C4-2B (cell line): ENCODE data around the gene EIF4EBP3.

Experiments
- ZFX ChIP-seq: fragments of 450-650 bp; IDR thresholded peaks from 2 replicates; pipeline ENCODE4 v1.6.1; 2017
- TF ChIP-seq, protein P1 (sequence below): fragments of 450-650 bp; conservative IDR thresholded peaks from 2 replicates; pipeline ENCODE4 v1.5.1; 2017; ENCODE audit warnings: mild to moderate bottlenecking

DNA sequence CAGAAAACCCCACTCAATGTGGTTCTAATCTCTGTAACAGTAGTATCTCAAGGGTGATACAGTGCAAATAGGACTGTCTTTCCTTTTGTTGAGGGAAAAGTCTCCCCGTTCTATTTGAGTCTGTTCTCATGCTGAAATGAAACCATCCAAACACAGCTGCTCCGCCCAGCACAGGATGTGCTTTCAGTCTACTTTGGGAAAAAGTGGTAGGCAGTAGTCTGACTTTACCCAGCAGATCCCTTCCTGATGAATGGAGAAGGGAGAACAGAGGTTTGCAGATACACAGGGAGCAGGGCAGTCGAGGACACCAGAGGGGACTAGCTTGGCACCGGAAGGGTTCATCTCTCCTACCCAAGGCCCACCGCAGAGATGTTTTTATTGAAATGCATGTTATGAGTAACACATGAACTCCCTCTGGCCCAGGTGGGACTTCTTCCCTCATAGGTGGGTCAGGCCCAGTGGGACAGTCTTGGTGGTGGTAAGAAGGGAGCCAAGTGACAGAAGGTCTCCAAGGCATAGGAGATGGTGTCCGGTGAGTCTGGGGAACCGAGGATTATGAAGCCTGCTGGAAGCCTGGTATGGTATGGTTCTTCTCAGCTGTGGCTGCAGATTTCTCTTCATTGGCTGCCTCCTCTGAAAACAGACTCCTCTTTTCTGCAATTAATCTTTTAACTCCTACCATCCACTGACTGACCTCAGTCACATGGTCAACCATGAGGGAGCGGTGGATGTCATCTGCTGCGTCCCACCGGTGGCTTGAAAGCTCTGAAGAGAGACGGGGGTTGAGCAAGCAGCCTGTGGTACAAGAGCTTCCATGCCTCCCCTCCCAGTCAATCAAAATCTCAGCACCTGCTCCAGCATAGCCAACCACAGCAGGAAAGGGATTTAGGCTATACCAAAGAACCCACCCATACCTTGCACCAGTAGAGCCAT is 3.0 kb downstream of the EIF4EBP3 start:
- TF ChIP-seq, protein P1, sequence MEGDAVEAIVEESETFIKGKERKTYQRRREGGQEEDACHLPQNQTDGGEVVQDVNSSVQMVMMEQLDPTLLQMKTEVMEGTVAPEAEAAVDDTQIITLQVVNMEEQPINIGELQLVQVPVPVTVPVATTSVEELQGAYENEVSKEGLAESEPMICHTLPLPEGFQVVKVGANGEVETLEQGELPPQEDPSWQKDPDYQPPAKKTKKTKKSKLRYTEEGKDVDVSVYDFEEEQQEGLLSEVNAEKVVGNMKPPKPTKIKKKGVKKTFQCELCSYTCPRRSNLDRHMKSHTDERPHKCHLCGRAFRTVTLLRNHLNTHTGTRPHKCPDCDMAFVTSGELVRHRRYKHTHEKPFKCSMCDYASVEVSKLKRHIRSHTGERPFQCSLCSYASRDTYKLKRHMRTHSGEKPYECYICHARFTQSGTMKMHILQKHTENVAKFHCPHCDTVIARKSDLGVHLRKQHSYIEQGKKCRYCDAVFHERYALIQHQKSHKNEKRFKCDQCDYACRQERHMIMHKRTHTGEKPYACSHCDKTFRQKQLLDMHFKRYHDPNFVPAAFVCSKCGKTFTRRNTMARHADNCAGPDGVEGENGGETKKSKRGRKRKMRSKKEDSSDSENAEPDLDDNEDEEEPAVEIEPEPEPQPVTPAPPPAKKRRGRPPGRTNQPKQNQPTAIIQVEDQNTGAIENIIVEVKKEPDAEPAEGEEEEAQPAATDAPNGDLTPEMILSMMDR, result no peak
- no peak for TF ChIP-seq ZFX
